ENCODE measurements around the gene ECSCR. TPM values are rescaled to one million over a fixed set of nuclear protein-coding genes. Genes with fewer than 3 reads are reported as not detected.

The ECSCR gene
- total RNA-seq, 1 donor from 2014 or later = 5.5 TPM

DNA sequence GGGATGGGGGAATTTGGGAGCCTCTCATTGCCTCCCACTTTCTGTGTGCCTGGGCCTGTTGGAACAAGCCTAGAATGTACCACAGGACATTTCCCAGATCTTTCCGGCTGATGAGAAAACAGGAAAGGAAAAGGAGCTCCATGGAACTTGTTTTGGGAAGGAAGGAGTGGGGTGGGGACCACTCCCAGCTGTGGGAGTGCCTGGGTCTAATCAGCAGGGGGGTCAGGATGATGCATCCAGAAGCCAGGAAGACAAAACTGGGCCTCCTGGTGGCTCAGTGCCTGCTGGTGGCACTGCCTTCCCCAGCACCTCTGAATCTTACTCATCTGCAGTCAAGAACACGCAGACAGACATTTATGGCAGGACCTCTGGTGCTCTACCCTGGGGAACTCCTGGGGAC is 11.0 kb upstream of the ECSCR start:
- no peak for DNase-seq

GRCh38 chr5:139473105-139473504 is 10.6 kb upstream of the ECSCR start:
- no peak for DNase-seq

DNA sequence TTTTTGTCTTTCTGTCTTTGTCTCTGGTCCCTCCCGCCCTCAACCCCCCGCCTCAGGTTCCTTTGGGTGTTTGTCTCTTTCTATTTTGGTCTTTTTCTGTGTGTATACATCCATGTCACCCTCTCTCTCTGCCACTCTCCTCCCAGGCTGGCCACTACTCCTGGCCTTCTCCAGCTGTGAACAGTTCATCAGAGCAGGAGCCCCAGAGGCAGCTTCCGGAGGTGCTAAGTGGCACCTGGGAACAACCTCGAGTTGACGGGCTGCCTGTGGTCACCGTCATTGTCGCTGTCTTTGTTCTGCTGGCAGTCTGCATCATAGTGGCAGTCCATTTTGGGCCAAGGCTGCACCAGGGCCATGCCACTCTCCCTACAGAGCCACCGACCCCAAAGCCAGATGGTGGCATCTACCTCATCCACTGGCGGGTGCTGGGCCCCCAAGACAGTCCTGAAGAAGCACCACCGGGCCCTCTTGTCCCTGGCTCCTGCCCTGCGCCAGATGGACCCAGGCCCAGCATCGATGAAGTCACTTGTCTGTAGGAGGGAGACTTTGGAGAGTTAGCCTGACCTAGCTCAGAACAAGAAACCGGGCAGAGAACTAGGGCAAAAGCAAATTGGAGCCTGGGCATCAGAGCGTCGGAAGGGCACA is 10.0 kb upstream of the ECSCR start:
- no peak for DNase-seq

GRCh38 chr5:139470821-139471300 is 8.3 kb upstream of the ECSCR start, which contains the start of gene SMIM33:
Gene SMIM33, plus strand, starts transcription at chr5:139471004. Its CDS starts 118 bp downstream, at chr5:139471122.
- DNase-seq = no peak

GRCh38 chr5:139468421-139468931 is 5.9 kb upstream of the ECSCR start:
- DNase-seq = no peak

GRCh38 chr5:139461698-139462097 is 845 bp downstream of the ECSCR start:
- DNase-seq = no peak

- no peak for DNase-seq
Observed at GRCh38 chr5:139461176-139461575, 1.4 kb downstream of the ECSCR start.

- DNase-seq = no peak
Observed at GRCh38 chr5:139460455-139460854, 2.1 kb downstream of the ECSCR start.

GRCh38 chr5:139459451-139459934 is 3.0 kb downstream of the ECSCR start:
- DNase-seq = no peak

- no peak for DNase-seq
Observed at GRCh38 chr5:139458580-139459407, 3.7 kb downstream of the ECSCR start.

DNA sequence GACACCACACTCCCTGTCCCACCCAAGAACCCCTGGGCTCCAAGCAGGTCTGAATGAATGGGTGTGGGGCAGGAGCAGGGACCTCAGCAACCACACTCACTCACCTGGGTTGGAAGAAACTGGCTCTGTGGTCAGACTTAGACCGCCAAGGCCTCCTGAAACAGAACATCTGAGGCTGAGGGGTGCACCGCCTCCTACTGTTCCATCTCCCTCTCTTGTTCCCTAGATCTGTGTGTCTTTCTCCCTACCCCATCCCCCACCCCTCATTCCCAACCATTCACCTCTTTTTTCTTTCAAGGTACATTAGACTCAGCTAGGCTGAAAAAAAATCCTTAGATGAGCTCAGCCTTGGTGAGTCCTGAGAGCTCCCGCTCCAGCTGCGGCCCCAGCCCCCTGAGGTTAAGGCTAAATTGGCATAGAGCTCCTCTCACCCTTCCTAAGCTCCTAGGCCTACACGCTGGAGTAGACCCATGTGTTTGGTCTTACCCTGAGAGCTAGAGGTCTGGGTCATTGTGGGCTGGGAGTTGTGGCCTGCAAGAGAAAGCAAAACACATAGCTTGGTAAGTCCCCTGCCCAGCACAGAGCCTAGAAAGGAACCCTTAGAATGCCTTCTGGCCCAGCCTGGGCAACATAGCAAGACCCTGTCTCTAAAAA is 4.8 kb downstream of the ECSCR start:
- DNase-seq = no peak

- no peak for DNase-seq
Observed at GRCh38 chr5:139457241-139457640, 5.3 kb downstream of the ECSCR start.

- no peak for DNase-seq
Observed at GRCh38 chr5:139456776-139457175, 5.8 kb downstream of the ECSCR start.

DNA sequence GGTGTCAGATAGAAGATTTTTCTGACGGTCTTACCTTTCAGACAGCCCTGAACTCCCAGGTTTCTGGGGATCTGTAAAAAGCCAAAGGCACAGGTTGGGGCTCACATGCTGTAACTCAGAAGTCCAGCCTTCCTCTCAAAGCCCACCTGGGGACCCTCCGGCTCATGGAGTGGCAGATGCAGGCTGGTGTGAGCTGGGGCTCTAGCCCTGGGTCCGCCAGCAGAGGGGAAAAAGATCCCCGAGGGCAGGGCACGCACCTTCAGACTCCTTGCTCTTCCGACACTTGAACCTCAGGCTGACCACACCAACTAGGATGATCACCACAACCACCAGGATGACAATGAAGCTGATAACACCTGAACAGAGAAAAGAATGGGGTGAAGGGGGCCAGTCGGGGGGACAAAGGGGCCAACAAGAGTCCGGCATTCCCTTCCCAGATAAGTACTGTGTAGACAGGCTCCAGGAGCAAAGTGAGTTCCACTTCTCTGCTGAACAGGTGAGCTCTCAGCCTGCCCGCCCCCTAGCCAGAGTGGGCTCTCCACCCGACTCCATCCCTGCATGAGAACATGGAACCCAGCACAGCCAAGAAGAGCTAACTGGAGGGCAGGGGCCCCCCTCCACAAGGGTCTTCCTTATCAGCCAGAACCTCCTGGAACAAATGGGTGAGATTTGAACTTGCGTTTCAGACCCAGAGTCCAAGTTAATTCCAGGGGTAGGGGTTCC is 7.8 kb downstream of the ECSCR start:
- no peak for DNase-seq

DNA sequence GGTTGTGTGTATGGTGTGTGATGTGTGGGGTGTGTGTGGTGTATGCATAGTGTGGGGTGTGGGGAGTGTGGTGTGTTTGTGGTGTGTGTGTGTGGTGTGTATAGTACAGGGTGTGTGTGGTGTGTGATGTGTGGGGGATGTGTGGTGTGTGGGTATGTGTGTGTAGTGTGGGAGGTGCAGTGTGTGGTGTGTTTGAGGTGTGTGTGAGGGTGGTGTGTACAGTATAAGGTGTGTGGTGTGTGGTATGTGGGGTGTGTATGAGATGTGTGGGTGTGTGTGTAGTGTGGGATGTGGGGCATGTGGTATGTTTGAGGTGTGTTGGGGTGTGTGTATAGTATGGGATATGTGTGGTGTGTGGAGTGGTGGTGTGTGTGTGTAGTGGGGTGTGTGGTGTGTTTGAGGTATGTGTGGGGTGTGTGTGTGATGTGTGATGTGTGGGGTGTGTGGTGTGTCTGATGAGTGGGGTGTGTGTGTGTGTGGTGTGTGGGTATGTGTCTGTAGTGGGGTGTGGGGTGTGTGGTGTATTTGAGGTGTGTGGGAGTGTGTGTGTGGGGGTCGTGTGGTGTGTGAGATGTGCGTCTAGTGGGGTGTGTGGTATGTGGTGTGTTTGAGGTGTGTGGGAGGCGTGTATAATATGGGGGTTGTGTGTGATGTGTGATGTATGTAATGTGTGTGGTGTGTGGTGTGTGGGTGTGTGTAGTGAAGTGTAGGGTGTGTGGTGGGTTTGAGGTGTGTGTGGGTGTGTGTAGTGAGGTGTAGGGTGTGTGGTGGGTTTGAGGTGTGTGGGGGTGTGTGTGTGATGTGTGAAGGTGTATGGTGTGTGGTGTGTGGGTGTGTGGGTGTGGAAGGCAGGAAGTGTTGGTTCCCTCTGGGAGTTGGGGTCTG is 8.6 kb downstream of the ECSCR start:
- no peak for DNase-seq

DNA sequence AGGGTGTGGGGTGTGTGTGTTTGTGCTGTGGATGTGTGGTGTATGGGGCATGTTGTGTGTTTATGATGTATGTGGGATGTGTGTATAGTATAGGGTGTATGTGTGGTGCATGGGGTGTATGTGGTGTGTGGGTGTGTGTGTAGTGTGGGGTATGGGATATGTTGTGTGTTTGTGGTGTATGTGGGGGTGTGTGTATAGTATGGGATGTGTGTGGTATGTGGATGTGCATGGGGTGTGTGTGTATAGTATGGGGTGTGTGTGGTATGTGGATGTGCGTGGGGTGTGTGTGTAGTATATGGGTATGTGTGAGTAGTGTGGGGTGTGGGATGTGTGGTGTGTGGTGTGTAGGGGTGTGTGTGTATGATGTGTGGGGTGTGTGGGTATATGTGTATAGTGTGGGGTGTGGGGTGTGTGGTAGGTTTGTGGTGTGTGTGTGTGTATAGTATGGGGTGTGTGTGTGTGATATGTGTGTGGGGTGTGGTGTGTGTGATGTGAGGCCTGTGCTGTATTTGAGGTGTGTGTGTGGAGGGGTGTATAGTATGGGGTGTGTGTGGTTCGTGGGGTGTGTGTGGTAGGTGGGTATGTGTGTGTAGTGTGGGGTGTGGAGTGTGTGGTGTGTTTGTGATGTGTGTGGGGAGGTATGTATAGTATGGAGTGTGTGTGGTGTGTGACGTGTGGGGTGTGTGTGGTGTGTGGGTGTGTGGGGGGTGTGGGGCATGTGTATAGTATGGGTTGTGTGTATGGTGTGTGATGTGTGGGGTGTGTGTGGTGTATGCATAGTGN is 10.5 kb downstream of the ECSCR start:
- DNase-seq = no peak

GRCh38 chr5:139451176-139451575 is 11.4 kb downstream of the ECSCR start:
- DNase-seq = no peak

- no peak for DNase-seq
Observed at GRCh38 chr5:139446956-139447779, 15.4 kb downstream of the ECSCR start.

All from occipital lobe (tissue), 2 donors.